ENCODE results near the gene TTC16. TPM values are rescaled to one million over a fixed set of nuclear protein-coding genes. Genes with fewer than 3 reads are reported as not detected.

The TTC16 gene
- total RNA-seq, 2 donors from 2014 or later = 0.05 to 0.07 TPM

- Histone ChIP-seq H3K4me1 (no peaks in the 10 kb centered on the region), H3K36me3 (no peaks in the 10 kb centered on the region), H3K27ac (no peak overlapping the region), H3K9me3 (no peaks in the 10 kb centered on the region), H3K9ac (ENCODE audit: low read depth in 2 of 2, low read length in 2 of 2) (no peak overlapping the region), H3K27me3 (no peaks in the 10 kb centered on the region), H3K4me3 (no peak overlapping the region)
- TF ChIP-seq, protein P1, sequence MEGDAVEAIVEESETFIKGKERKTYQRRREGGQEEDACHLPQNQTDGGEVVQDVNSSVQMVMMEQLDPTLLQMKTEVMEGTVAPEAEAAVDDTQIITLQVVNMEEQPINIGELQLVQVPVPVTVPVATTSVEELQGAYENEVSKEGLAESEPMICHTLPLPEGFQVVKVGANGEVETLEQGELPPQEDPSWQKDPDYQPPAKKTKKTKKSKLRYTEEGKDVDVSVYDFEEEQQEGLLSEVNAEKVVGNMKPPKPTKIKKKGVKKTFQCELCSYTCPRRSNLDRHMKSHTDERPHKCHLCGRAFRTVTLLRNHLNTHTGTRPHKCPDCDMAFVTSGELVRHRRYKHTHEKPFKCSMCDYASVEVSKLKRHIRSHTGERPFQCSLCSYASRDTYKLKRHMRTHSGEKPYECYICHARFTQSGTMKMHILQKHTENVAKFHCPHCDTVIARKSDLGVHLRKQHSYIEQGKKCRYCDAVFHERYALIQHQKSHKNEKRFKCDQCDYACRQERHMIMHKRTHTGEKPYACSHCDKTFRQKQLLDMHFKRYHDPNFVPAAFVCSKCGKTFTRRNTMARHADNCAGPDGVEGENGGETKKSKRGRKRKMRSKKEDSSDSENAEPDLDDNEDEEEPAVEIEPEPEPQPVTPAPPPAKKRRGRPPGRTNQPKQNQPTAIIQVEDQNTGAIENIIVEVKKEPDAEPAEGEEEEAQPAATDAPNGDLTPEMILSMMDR (IDR thresholded peaks at IDR 0.05) = no peak
- no peak for DNase-seq
- intact Hi-C loops (cut with DNase I) = no loop called here
Observed at GRCh38 chr9:127705577-127706379, 10.1 kb upstream of the TTC16 start.

DNA sequence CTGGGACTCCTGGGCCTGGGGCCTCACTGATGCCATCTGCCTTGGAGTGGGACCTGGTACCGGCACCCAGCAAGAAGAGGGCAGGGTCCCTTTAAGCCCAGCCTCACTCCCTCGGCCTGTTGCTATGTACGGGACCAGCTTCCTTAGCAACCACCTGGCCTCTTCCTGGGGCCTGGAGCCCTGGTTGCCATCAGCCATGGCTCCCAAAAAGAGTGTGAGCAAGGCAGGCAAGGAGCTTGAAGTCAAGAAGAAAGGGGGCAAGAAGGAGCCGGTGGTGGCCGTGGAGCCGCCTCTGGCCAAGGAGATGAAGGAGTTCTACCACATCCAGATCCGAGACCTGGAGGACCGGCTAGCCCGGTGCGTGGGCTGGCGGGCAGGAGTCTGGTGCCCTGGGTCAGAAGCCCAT lies 9.0 kb upstream of the TTC16 start, which contains the start of gene CFAP157:
Gene CFAP157, plus strand, starts transcription at position 153 of the 406 bp plus-strand sequence. Its CDS starts 44 bp downstream, at position 197.
- no peak within 1 kb of the TSS for H3K9ac ChIP-seq (ENCODE audit: low read depth in 2 of 2, low read length in 2 of 2)
- no peaks in the 10 kb centered on the region for H3K27me3 ChIP-seq
- no peak within 1 kb of the TSS for H3K27ac ChIP-seq
- intact Hi-C loops (cut with DNase I) = no loop called here
- DNase-seq = no peak
- H3K4me1 ChIP-seq = no peaks in the 10 kb centered on the region
- TF ChIP-seq, protein P1 (IDR thresholded peaks at IDR 0.05) = no peak
- H3K9me3 ChIP-seq = no peaks in the 10 kb centered on the region
- no peak within 1 kb of the TSS for H3K4me3 ChIP-seq
- no peaks in the 10 kb centered on the region for H3K36me3 ChIP-seq

GRCh38 chr9:127707766-127708165 lies 8.1 kb upstream of the TTC16 start:
- H3K36me3 ChIP-seq = no peaks in the 10 kb centered on the region
- no peak overlapping the region for H3K4me3 ChIP-seq
- H3K9ac ChIP-seq (ENCODE audit: low read depth in 2 of 2, low read length in 2 of 2) = no peak overlapping the region
- H3K4me1 ChIP-seq = no peaks in the 10 kb centered on the region
- H3K27ac ChIP-seq = no peak overlapping the region
- DNase-seq = peak; percentile 41
- no peaks in the 10 kb centered on the region for H3K9me3 ChIP-seq
- TF ChIP-seq, protein P1 (IDR thresholded peaks at IDR 0.05) = no peak
- no peaks in the 10 kb centered on the region for H3K27me3 ChIP-seq
- intact Hi-C loops (cut with DNase I) = no loop called here

- intact Hi-C loops (cut with DNase I) = no loop called here
- H3K27ac ChIP-seq = no peak overlapping the region
- H3K27me3 ChIP-seq = no peaks in the 10 kb centered on the region
- no peak overlapping the region for H3K4me3 ChIP-seq
- DNase-seq = no peak
- H3K36me3 ChIP-seq = no peaks in the 10 kb centered on the region
- H3K9me3 ChIP-seq = no peaks in the 10 kb centered on the region
- TF ChIP-seq, protein P1 (IDR thresholded peaks at IDR 0.05) = no peak
- no peaks in the 10 kb centered on the region for H3K4me1 ChIP-seq
- H3K9ac ChIP-seq (ENCODE audit: low read depth in 2 of 2, low read length in 2 of 2) = no peak overlapping the region
Observed at GRCh38 chr9:127708952-127709587, 6.8 kb upstream of the TTC16 start.

- Histone ChIP-seq H3K27ac (no peak overlapping the region), H3K4me1 (peaks cover 6% of the 10 kb centered on the region), H3K4me3 (no peak overlapping the region), H3K9me3 (no peaks in the 10 kb centered on the region), H3K27me3 (no peaks in the 10 kb centered on the region), H3K9ac (ENCODE audit: low read depth in 2 of 2, low read length in 2 of 2) (no peak overlapping the region), H3K36me3 (no peaks in the 10 kb centered on the region)
- DNase-seq = no peak
- intact Hi-C loops (cut with DNase I) = no loop called here
- TF ChIP-seq, protein P1 (IDR thresholded peaks at IDR 0.05) = no peak
Observed at GRCh38 chr9:127710204-127710783, 5.6 kb upstream of the TTC16 start.

Measured in colonic mucosa (tissue), 4 donors.